H9 (cell line): ENCODE results near the gene LYVE1. TPM values are rescaled to one million over a fixed set of nuclear protein-coding genes. Genes with fewer than 3 reads are reported as not detected.

Experiments used
- DNase-seq: peaks from one replicate; pipeline ENCODE4 v3.0.0-alpha.2; 2017
- H2AFZ ChIP-seq: one replicate; pipeline ENCODE4 v1.6.1; 2013; ENCODE audit warnings: mild to moderate bottlenecking, low read length, control low read depth, moderate library complexity
- H2AK5ac ChIP-seq: 2 replicates; pipeline ENCODE4 v1.6.1; 2013; ENCODE audit warnings: low read length, control low read depth, mixed read lengths; ENCODE audit not compliant: insufficient read length
- H2BK120ac ChIP-seq: one replicate; pipeline ENCODE4 v1.6.1; 2013; ENCODE audit warnings: low read depth, mild to moderate bottlenecking, low read length, control low read depth, inconsistent platforms; ENCODE audit not compliant: poor library complexity, severe bottlenecking
- H2BK12ac ChIP-seq: 2 replicates; pipeline ENCODE4 v1.6.1; 2013; ENCODE audit warnings: low read length, control low read depth, mixed read lengths, low read depth; ENCODE audit not compliant: insufficient read length
- H2BK15ac ChIP-seq: 2 replicates; pipeline ENCODE4 v1.6.1; 2013; ENCODE audit warnings: low read depth, low read length, control low read depth
- H2BK20ac ChIP-seq: one replicate; pipeline ENCODE4 v1.6.1; 2013; ENCODE audit warnings: low read depth, mild to moderate bottlenecking, low read length, control low read depth, inconsistent platforms; ENCODE audit not compliant: poor library complexity, severe bottlenecking
- H2BK5ac ChIP-seq: 2 replicates; pipeline ENCODE4 v1.6.1; 2013; ENCODE audit warnings: low read length, control low read depth, mixed read lengths; ENCODE audit not compliant: insufficient read length
- H3K14ac ChIP-seq: 2 replicates; pipeline ENCODE4 v1.6.1; 2013; ENCODE audit warnings: low read length, control low read depth; ENCODE audit not compliant: insufficient read depth
- H3K18ac ChIP-seq: 2 replicates; pipeline ENCODE4 v1.6.1; 2013; ENCODE audit warnings: low read depth, mild to moderate bottlenecking, mixed read lengths, low read length, control low read depth; ENCODE audit not compliant: insufficient read length
- H3K23ac ChIP-seq: 2 replicates; pipeline ENCODE4 v1.6.1; 2013; ENCODE audit warnings: low read length, control low read depth, mixed read lengths, low read depth; ENCODE audit not compliant: insufficient read length
- H3K23me2 ChIP-seq: 2 replicates; pipeline ENCODE4 v1.6.1; 2013; ENCODE audit warnings: low read depth, mild to moderate bottlenecking, mixed read lengths, low read length, control low read depth; ENCODE audit not compliant: insufficient read length, poor library complexity, severe bottlenecking
- H3K27ac ChIP-seq: 2 replicates; pipeline ENCODE4 v1.5.1; 2013; ENCODE audit warnings: low read length, control low read depth, mixed read lengths, low read depth; ENCODE audit not compliant: insufficient read length
- H3K27me3 ChIP-seq: 2 replicates; pipeline ENCODE4 v1.6.1; 2013; ENCODE audit warnings: low read length, control low read depth, inconsistent platforms; ENCODE audit not compliant: insufficient read depth
- H3K4ac ChIP-seq: 2 replicates; pipeline ENCODE4 v1.6.1; 2013; ENCODE audit warnings: low read depth, mild to moderate bottlenecking, control low read depth, inconsistent platforms, low read length, moderate library complexity
- H3K4me1 ChIP-seq: 2 replicates; pipeline ENCODE4 v1.6.1; 2013; ENCODE audit warnings: low read length, control low read depth, inconsistent platforms; ENCODE audit not compliant: insufficient read depth
- H3K4me2 ChIP-seq: 2 replicates; pipeline ENCODE4 v1.6.1; 2013; ENCODE audit warnings: low read length, control low read depth, mixed read lengths; ENCODE audit not compliant: insufficient read length, insufficient read depth
- H3K56ac ChIP-seq: 2 replicates; pipeline ENCODE4 v1.6.1; 2013; ENCODE audit warnings: low read depth, mild to moderate bottlenecking, mixed read lengths, low read length, control low read depth; ENCODE audit not compliant: insufficient read length
- H3K79me1 ChIP-seq: 2 replicates; pipeline ENCODE4 v1.6.1; 2013; ENCODE audit warnings: low read depth, mild to moderate bottlenecking, moderate library complexity, low read length, control low read depth, inconsistent platforms; ENCODE audit not compliant: insufficient read depth, poor library complexity, severe bottlenecking
- H3K79me2 ChIP-seq: 2 replicates; pipeline ENCODE4 v1.6.1; 2013; ENCODE audit warnings: low read length, control low read depth, inconsistent platforms; ENCODE audit not compliant: insufficient read depth
- H3K9ac ChIP-seq: 2 replicates; pipeline ENCODE4 v1.6.1; 2013; ENCODE audit warnings: low read length, control low read depth, mixed read lengths; ENCODE audit not compliant: insufficient read length; ENCODE audit errors: extremely low read depth
- H3K9me3 ChIP-seq: one replicate; pipeline ENCODE4 v1.6.1; 2013; ENCODE audit warnings: low read depth, low read length, inconsistent platforms; ENCODE audit not compliant: control insufficient read depth
- H3T11ph ChIP-seq: one replicate; pipeline ENCODE4 v1.6.1; 2013; ENCODE audit warnings: mild to moderate bottlenecking, low read length, control low read depth, inconsistent platforms
- H4K20me1 ChIP-seq: one replicate; pipeline ENCODE4 v1.6.1; 2013; ENCODE audit not compliant: control insufficient read depth, insufficient read length, insufficient read depth
- H4K5ac ChIP-seq: 2 replicates; pipeline ENCODE4 v1.6.1; 2013; ENCODE audit warnings: low read depth, mild to moderate bottlenecking, mixed read lengths, low read length, control low read depth; ENCODE audit not compliant: insufficient read length
- H4K8ac ChIP-seq: replicated peaks from 2 replicates; pipeline ENCODE4 v1.6.1; 2013; ENCODE audit warnings: low read length, control low read depth, mixed read lengths, low read depth; ENCODE audit not compliant: insufficient read length
- H4K91ac ChIP-seq: 2 replicates; pipeline ENCODE4 v1.6.1; 2013; ENCODE audit warnings: low read depth, mild to moderate bottlenecking, moderate library complexity, mixed read lengths, low read length, control low read depth; ENCODE audit not compliant: insufficient read length
- H3K27ac Mint-ChIP-seq, 3 experiments: 2 replicates in 2 of 3; 3 replicates in 1 of 3; pipeline ENCODE4 v1.8.0; 2020 to 2021; ENCODE audit warnings: mixed read lengths in 3 of 3, mild to moderate bottlenecking in 1 of 3, moderate library complexity in 1 of 3
- H3K27me3 Mint-ChIP-seq: 2 replicates; pipeline ENCODE4 v1.8.0; 2021; ENCODE audit warnings: low read depth, mild to moderate bottlenecking, moderate library complexity, mixed read lengths
- H3K36me3 Mint-ChIP-seq, 3 experiments: 2 replicates in 2 of 3; 3 replicates in 1 of 3; pipeline ENCODE4 v1.8.0; 2020 to 2021; ENCODE audit warnings: low read depth in 3 of 3, mixed read lengths in 3 of 3; ENCODE audit not compliant: insufficient read depth in 1 of 3
- H3K4me1 Mint-ChIP-seq, 2 experiments: 2 replicates each; pipeline ENCODE4 v1.8.0; 2020; ENCODE audit warnings: mixed read lengths in 2 of 2
- H3K4me3 Mint-ChIP-seq, 2 experiments: 2 replicates in 1 of 2; 3 replicates in 1 of 2; pipeline ENCODE4 v1.8.0; 2020 to 2021; ENCODE audit warnings: mild to moderate bottlenecking in 2 of 2, mixed read lengths in 2 of 2, moderate library complexity in 1 of 2
- H3K9me3 Mint-ChIP-seq, 2 experiments: 2 replicates in 1 of 2; 3 replicates in 1 of 2; pipeline ENCODE4 v1.8.0; 2020; ENCODE audit warnings: mild to moderate bottlenecking in 2 of 2, mixed read lengths in 2 of 2, moderate library complexity in 1 of 2
- CTCF ChIP-seq: fragments of 200-600 bp; sonication (generic); conservative IDR thresholded peaks from 3 replicates; pipeline ENCODE4 v1.8.0; 2021; ENCODE audit warnings: antibody characterized with exemption, mild to moderate bottlenecking
- WGBS: extraction: QIAGEN DNeasy Blood & Tissue Kit; methylation state at CpG from one replicate; pipeline ENCODE4 v1.1.7; 2013; ENCODE audit warnings: missing lambda C conversion rate, low lambda C conversion rate, mixed read lengths; ENCODE audit not compliant: insufficient read length; ENCODE audit errors: extremely low coverage; 5-methylcytosine and 5-hydroxymethylcytosine counted together
- total RNA-seq: library from RNA; stranded (reverse); gene quantifications from 2 replicates; pipeline ENCODE4 v1.2.1, GENCODE V29; 2021

The LYVE1 gene
- total RNA-seq, 1 experiment from 2014 or later = not detected

GRCh38 chr11:10538924-10539323 lies 29.5 kb downstream of the LYVE1 start:
- Histone ChIP-seq H3K14ac (no peak overlapping the region), H3K79me2 (no peaks in the 10 kb centered on the region), H3K79me1 (no peaks in the 10 kb centered on the region), H3K27me3 (no peaks in the 10 kb centered on the region), H2BK15ac (no peak overlapping the region), H4K91ac (no peak overlapping the region), H4K8ac (no peak overlapping the region), H2BK120ac (no peak overlapping the region), H3K4ac (no peak overlapping the region), H2BK12ac (no peak overlapping the region), H3K4me2 (no peak overlapping the region), H3K4me1 (0 out of 2 replicates have a peak, but pooled peaks cover 2% of the 10 kb centered on the region), H3K56ac (no peak overlapping the region), H3T11ph (no peak overlapping the region), H3K9ac (no peak overlapping the region), H3K27ac (no peak overlapping the region), H3K18ac (no peak overlapping the region), H4K5ac (no peak overlapping the region), H3K23ac (no peak overlapping the region), H4K20me1 (no peaks in the 10 kb centered on the region), H2AK5ac (no peak overlapping the region), H3K23me2 (peaks cover 6% of the 10 kb centered on the region), H2BK20ac (no peak overlapping the region), H3K9me3 (no peaks in the 10 kb centered on the region), H2BK5ac (no peak overlapping the region), H2AFZ (no peak overlapping the region)
- peaks cover 11 to 12% of the 10 kb centered on the region in 2 experiments for H3K4me1 Mint-ChIP-seq
- WGBS = no CpG with 5 or more reads among the region's 1 CpG
- no peak overlapping the region for H3K27ac Mint-ChIP-seq
- no peak for TF ChIP-seq CTCF
- no peak for DNase-seq
- H3K4me3 Mint-ChIP-seq = no peak overlapping the region
- no peaks in the 10 kb centered on the region for H3K36me3 Mint-ChIP-seq
- H3K27me3 Mint-ChIP-seq = peaks cover 7% of the 10 kb centered on the region; the same call in 1 of the 2 replicates
- no peaks in the 10 kb centered on the region; a peak in 1 of 5 replicates for H3K9me3 Mint-ChIP-seq
